SKM-1 (cell line): ENCODE data around the gene HIBADH.

Experiments used
- DNase-seq: peaks from one replicate; lab custom pipeline; 2025; ENCODE audit not compliant: unreplicated experiment; lab: John Stamatoyannopoulos, UW

Gene HIBADH

DNA sequence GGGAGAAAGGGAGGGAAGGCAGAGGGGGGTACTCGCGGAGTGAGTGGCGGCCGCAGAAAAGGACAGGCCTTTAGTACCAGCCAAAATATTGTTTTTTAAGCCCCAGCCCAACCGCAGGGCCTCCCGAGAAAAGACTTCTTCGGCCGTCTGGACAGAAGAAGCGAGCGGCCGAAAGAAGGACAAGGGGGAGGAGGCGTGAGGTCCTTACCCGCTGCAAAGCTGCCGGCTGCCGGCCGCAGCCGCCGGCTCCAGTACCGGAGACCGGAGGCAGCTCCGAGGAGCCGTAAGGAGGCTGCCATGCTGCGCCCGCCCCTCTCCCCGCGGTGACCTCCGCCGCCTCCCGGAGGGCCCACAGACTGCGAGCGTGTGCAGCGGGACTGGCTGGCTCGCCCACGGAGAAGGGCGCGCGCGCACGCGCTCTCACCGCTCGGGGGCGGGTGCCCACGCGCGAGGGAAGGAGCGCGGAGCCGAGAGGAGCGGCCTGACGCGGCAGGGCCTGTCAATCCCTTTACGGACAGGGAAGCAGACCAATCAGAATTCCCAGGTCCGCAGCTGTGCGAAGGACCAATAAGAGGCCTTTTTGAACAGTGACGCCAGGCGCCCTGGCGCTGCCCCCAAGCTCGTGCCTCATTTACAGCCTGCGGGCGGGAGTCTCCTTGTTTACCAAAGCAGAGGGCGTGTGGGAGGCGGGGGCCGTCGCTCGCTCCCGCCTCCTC, at the start of gene HIBADH:
TSS of gene HIBADH (minus strand) at position 394 of the 716 bp plus-strand sequence. CDS start at position 299, 95 bp downstream.
- DNase-seq = peak; percentile 95

DNA sequence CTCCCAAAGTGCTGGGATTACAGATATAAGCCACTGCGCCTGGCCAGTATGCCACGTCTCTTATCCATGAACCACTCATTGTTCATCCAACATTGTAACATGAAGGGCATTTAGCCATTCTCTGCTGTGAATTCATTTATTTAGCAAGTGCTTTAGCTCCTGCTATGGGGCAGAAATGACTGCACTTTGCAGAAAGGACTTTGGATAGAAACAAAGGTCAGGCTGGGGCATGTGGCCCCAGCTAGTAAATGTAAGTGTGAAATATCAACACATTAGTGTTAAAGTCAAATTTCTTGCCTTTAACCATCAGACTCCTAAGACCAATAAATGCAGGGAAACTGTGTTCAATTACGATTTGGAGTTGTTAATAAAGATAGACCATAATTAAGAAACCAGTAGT, 49.5 kb upstream of the HIBADH start:
- no peak for DNase-seq

DNA sequence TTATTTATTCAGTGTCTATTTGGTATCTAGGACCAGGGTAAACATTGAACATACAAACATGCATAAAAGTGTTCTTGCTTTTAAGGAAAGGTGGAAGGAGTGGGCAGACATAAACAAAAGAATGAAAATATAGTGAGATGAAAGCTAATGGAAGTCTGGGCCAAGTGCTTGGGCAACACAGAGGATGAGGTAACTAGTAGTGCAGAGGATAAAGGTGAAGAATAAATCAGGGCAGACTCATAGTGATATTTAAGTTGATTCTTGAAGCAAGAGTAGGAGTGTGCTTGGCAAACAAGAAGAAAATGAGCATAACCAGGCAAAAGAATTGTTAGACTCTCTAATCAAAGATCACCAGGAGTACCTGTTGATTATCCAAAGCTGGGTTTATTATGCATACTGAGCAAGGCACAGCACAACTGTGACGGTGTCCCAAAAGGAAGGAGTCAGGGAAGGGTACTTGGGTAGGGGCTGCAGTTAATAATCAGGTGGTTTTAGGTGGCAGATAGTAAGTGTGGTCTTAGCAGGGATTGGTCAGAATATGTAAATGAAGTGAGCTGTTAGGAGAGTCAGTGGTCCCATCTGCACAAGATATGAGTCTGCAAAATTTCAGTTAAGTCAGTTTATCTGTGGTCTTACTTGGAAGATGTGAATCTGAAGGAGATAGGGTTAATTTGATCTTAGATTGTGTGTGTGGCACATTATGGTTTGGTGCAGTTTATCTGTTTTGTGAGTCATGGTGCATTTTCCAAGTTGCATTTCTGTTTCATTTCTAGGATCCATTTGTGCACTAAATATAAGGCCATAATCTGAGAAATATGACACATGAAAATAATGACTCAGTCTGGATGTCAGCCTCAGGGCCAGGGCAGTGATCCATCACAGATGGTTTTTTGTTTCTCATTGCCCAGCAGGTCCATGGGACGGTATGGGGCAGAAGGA, 46.7 kb upstream of the HIBADH start:
- DNase-seq = no peak

GRCh38 chr7:27708485-27708884, 45.8 kb upstream of the HIBADH start:
- no peak for DNase-seq

DNA sequence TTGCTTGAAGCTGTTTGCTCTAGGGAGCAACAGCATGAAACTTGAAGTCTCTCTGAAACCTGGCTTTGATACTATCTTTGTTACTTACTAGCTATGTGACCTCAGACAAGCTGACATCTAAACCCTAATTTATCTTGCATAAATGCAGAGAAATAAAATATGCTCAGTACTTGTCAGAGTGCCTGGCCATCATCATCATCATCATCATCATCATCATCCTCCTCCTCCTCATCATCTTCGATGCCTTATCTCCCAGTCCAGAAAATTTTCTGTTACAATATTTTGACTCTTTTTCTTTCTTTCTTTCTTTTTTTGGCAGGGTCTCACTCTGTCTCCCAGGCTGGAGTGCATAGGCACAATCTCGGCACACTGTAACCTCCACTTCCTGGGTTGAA, 42.5 kb upstream of the HIBADH start:
- no peak for DNase-seq

DNA sequence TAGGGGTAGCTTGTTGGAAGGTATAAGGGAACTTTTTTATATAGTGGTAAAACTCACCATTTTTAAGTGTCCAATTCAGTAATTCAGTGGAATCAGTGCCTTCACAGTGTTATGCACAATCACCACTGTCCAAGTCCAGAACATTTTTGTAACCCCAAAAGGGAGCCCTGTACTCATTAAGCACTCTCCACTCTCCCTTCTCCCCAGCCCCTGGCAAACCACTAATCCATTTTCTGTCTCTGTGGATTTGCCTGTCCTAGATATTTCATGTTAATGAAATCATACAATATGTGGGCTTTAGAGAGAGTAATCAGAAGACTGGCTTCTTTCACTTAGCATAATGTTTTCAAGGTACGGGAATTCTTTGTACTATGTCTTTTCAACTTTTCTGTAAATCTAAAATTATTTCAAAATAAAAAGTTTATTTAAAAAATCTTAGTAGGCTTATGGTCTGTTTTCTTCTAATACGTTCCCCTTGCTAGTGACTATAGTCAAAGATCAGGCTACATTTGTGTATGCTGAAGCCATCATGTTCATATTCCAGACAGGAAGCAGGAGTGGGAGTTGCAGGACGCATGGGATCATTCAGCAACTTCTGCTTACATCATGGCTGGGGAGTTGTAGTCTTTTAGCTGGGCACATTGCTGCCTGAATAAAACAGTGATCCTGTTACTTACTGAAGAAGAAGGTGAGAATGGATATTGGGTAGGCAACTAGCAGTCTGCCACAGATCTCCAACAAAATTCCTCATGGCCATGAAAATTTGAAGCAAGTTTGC, 41.9 kb upstream of the HIBADH start:
- no peak for DNase-seq

GRCh38 chr7:27703181-27703580, 40.5 kb upstream of the HIBADH start:
- no peak for DNase-seq

- no peak for DNase-seq
Measured at GRCh38 chr7:27700501-27700900, 37.8 kb upstream of the HIBADH start.

- no peak for DNase-seq
Measured at GRCh38 chr7:27699751-27700150, 37.1 kb upstream of the HIBADH start.

- DNase-seq = peak; percentile 83
Measured at GRCh38 chr7:27697861-27698430, 35.3 kb upstream of the HIBADH start.

DNA sequence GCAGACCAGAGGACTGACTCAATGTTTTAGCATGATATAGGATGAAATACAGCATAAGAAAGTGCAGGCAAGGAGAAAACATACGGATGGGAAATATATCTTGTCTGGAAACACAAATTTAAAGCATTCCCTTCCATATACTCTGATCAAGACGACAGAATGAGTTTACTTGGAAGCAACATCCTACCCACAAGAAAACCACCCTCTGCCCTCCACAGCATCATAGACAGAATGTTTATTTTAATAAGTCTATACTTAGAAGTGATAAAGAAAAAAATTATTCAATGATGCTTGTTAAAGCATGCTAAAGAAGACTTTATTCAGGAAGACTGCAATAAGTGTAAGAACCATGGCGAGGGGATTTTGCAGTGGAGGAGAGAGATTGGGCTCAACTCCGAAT, 32.4 kb upstream of the HIBADH start:
- DNase-seq = no peak

GRCh38 chr7:27693794-27694193, 31.1 kb upstream of the HIBADH start:
- DNase-seq = peak; percentile 52

DNA sequence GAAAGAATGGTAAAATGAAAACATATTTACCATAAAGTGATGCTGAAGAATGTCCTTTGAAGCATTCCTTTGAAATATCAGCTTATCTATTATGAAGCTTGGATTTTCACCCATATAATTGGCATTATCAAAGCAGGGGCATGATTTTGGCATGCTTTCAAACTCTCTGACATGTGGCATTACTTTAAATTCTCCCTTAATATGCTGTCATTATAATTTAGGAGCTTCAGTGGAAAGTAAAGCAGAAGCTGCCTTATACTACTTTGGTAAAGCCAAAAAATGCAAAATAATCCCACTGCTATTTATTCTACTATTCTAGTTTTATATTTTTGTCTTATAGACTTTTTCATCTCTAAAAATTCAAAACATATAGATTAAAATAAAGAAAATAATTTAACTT, 28.0 kb upstream of the HIBADH start:
- no peak for DNase-seq

- DNase-seq = no peak
Measured at GRCh38 chr7:27689591-27690164, 27.0 kb upstream of the HIBADH start.

- no peak for DNase-seq
Measured at GRCh38 chr7:27689150-27689549, 26.5 kb upstream of the HIBADH start.

DNA sequence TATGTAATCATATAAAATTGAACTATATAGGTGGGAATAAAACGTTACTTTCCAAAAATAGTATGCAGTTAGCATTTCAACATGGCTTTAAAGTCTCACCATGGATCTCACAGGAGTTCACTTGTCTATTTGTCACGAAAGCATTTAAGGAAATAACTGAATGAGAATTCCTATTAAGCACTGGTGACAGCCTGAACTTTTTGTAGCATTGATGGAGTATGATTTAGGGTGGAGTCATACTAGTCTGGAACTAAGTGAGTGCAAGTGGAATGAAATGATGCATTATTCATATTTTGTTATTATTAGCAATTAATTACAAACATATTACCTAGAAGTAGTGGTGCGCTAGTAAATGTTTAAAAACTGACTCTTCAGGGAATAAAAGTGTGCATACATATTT, 26.0 kb upstream of the HIBADH start:
- DNase-seq = no peak

DNA sequence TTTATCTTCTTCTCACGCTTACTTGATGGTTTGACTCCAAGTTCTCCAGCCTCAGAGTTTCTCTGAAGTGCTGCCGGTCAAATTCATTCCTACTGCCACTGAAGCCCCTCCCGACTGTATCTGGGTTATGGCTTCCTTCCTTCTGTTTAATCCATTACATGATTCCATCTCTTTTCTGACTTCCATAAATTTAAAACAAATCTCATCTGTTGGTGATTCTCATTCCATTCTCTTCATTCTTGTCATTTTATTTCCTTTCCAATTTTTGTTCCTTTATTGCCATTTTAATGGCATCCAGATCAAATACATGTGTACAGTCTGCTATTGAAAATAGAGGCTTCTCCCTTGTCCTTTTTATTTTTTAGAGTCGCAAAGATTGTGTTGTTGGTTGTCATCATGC, 25.4 kb upstream of the HIBADH start:
- no peak for DNase-seq

DNA sequence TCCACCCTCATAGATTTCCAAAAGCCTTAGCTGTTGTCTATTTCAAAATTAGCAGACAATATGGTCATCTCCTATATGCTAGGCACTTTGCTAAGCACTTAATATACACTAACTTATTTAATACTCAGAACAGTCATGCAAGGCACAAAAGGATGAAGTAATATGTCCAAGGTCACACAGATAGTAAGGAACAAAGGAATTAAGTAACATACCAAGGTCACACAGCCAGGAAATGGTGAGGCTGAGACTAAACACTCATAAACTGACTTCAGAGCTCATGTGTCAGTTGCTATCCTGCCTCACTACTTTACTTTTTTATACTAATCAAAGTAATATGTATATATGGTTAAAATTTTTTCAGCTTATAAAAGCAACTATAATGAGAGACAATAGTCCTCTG, 23.6 kb upstream of the HIBADH start:
- DNase-seq = no peak

GRCh38 chr7:27685893-27686292, 23.2 kb upstream of the HIBADH start:
- DNase-seq = no peak

DNA sequence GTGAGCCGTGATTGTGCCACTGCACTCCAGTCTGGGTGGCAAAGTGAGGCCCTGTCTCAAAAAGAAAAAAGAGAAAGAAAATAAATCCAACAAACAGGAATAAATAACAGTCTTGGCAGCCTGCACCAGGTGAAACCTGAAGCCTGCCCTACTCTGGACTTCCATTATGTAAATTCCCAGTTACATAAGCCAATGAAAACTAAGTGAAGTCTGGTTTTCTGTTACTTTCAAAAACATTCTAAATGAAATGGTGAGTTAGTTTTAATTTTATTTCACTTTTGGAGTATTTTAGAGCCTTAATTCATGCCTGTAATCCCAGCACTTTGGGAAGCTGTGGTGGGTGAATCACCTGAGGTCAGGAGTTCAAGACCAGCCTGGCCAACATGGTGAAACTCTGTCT, 22.5 kb upstream of the HIBADH start:
- DNase-seq = no peak

DNA sequence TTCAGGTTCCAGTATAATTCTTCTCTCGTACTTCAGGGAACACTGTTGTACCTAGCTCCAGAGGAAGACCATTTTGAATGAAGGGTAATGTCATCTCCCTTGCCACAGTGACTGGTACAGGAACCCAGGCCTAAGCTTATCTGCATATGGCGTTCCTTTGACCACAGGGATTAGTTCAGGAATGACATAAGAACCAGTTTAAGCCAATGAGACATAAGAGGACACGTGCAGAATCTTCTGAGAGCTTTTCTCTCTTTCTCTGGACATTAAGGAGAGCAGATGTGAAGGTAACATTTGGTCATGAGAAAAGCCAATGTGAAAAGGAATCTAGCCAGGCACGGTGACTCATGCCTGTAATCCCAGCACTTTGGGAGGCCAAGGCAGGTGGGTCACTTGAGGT, 21.8 kb upstream of the HIBADH start:
- no peak for DNase-seq
